T follicular helper cell (primary cell): ENCODE data around the gene HMCES.
"Not testable (repeated sequence)": the region's sequence is repeated elsewhere in the genome, so short reads cannot be mapped to it uniquely, and the experiment has no call there.

Experiments
- DNase-seq: peaks from one replicate; pipeline ENCODE4 v3.0.0-alpha.2; 2020; ENCODE audit warnings: low read depth

The HMCES gene

GRCh38 chr3:129257609-129258008 is 21.1 kb upstream of the HMCES start:
- no peak for DNase-seq

GRCh38 chr3:129259612-129260477 is 18.8 kb upstream of the HMCES start:
- DNase-seq, result no peak

- no peak for DNase-seq
Observed at GRCh38 chr3:129260606-129261005, 18.1 kb upstream of the HMCES start.

GRCh38 chr3:129261894-129262293 is 16.8 kb upstream of the HMCES start:
- no peak for DNase-seq

GRCh38 chr3:129263161-129263910 is 15.3 kb upstream of the HMCES start:
- no peak for DNase-seq

GRCh38 chr3:129264994-129265393 is 13.7 kb upstream of the HMCES start:
- DNase-seq, result not testable (repeated sequence)

- DNase-seq, result no peak
Observed at GRCh38 chr3:129266651-129267050, 12.0 kb upstream of the HMCES start.

GRCh38 chr3:129268396-129268795 is 10.3 kb upstream of the HMCES start:
- no peak for DNase-seq

GRCh38 chr3:129271674-129272073 is 7.0 kb upstream of the HMCES start:
- DNase-seq, result no peak

GRCh38 chr3:129276385-129276784 is 2.3 kb upstream of the HMCES start:
- no peak for DNase-seq

- no peak for DNase-seq
Observed at GRCh38 chr3:129277829-129278271, 820 bp upstream of the HMCES start.

- DNase-seq, result peak; percentile 25
Observed at GRCh38 chr3:129278966-129279906, 566 bp downstream of the HMCES start.

- DNase-seq, result no peak
Observed at GRCh38 chr3:129280183-129280582, 1.5 kb downstream of the HMCES start.

GRCh38 chr3:129281726-129282125 is 3.1 kb downstream of the HMCES start:
- DNase-seq, result no peak

GRCh38 chr3:129282727-129283327 is 4.2 kb downstream of the HMCES start:
- DNase-seq, result no peak

GRCh38 chr3:129286081-129286480 is 7.4 kb downstream of the HMCES start:
- no peak for DNase-seq

GRCh38 chr3:129288446-129288845 is 9.8 kb downstream of the HMCES start:
- DNase-seq, result no peak

GRCh38 chr3:129289201-129289921 is 10.7 kb downstream of the HMCES start:
- no peak for DNase-seq

- DNase-seq, result no peak
Observed at GRCh38 chr3:129291236-129291886, 12.7 kb downstream of the HMCES start.

- no peak for DNase-seq
Observed at GRCh38 chr3:129295286-129295685, 16.6 kb downstream of the HMCES start.
